Activated T-cell treated with anti-CD3 and anti-CD28 coated beads for 4 hours (primary cell): Measurements from ENCODE around the gene CFAP43.

Source experiments
- DNase-seq: peaks from one replicate; pipeline ENCODE4 v3.0.0-alpha.2; 2020

CFAP43 gene

DNA sequence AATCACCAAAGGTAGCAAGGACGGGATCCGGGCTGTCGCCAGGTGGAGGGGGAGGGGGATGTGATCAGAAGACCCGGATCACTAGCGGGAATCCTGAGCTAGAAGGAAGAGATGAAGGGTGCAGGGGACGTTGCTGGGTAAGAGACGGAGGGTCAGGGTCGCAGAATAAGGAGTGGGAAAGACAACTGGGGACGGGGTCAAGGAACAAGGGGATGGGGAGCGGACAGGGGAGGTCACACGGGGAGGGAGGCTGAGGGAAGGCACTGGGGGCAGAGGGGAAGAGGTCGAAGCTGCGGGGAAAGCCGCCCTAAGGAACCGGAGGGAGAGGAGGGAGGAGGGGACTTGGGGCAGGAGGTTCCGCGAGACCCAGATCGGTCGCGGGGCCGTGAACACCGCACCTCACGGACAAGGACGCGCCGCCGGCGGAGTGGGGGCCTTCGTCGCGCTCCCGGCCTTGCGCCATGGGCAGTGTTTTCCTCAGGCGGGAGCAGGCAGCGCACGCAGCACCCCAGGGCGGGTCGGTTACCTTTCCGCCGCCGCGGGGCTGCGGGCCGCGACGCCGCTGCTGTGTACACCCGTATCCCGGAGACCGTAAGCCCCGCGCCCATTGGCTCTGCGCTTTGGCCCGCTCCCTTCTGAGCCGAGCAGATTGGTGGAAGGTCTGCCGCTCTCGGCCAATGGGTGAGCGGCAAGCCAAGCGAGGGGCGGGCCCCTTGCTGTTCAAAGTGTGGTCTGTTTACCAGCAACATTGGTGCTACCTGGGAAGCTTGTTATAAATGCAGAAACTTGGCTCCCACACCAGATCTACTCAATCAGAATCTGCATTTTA lies at the start of gene CFAP43:
Gene CFAP43, minus strand, starts transcription at position 581 of the 829 bp plus-strand sequence. Its CDS starts 118 bp downstream, at position 463.
- DNase-seq, result peak; percentile 99

DNA sequence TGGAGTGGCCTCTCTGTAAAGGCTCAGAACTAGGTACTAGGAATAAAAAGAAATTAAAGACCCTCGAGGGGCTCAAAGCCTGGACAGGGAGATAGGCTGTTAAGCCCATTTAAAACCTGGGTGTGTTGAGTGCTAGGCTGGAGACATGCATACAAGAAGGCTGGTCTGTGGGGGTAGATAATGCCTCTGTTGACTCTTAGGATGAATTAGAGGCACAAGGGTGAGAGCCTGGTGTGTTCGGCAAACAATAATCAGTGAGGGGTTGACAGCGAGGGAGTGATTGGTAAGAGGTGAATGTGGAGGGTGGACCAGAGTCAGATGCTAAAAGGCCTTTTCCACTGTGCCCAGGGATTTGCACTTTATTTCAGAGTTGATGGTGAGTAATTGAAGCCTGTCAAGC lies 49.5 kb upstream of the CFAP43 start:
- DNase-seq, result no peak

- no peak for DNase-seq
These were observed 47.5 kb upstream of the CFAP43 start for GRCh38 chr10:104279550-104280259.

DNA sequence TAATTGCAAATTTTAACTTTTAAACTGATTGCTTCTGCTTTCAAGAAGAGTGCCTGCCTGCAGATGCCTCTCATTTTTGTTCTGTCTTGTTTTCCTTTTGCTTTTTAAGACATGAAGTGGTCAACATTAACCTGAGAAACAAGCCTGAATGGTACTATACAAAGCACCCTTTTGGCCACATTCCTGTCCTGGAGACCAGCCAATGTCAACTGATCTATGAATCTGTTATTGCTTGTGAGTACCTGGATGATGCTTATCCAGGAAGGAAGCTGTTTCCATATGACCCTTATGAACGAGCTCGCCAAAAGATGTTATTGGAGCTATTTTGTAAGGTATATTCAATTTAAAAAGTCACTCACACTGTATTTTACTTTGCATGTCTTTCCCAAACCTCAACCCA lies 45.6 kb upstream of the CFAP43 start:
- DNase-seq, result no peak

GRCh38 chr10:104276192-104276591 lies 44.0 kb upstream of the CFAP43 start:
- DNase-seq, result no peak

DNA sequence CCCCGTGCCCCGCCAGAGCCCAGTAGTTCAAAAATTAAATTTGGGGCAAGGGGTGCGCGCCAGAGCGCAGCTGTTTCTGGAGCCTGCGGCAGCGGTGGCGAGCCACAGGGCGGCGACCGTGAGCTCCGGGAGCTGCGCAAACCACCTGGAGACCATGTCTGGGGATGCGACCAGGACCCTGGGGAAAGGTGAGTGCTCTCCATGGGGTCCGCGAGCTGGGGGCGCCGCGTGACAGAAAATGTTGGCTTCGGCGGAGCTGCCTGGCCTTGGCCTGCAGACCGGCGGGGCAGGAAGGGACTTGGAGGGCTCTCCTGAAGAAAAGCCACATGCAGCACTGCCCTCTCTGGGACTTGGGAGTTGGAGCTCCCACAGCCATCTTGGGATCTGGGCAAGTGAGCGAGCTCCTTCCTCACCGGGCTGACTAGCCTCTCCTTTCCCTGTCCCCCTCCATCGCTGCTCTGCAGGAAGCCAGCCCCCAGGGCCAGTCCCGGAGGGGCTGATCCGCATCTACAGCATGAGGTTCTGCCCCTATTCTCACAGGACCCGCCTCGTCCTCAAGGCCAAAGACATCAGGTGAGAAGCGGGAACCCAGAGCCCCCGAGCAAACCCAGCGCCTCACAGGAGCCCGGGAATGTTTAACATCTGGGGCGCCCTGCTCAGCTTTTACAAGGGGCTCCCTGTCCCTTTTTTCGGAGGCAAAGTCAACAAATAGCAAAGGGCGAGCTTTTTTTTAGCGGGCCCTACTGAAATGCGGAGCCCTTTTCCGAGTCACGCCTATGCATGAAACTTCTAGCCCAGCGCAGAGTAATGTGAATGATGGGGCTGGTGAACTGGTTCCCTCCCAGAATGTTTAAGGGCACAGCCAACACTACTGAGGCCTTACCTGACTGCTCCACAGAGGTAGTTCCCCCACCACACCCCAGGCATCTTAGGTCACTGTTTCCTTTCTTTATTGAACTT lies 42.9 kb upstream of the CFAP43 start:
- DNase-seq, result peak; percentile 30

GRCh38 chr10:104273899-104274575 lies 41.9 kb upstream of the CFAP43 start:
- no peak for DNase-seq

- DNase-seq, result no peak
These were observed 41.1 kb upstream of the CFAP43 start for GRCh38 chr10:104273286-104273685.

GRCh38 chr10:104268713-104269645 lies 36.8 kb upstream of the CFAP43 start, which contains the start of gene GSTO2:
Gene GSTO2 (plus strand): TSS chr10:104269184. CDS start chr10:104274916, 5,732 bp downstream.
- peak; percentile 91 for DNase-seq

- DNase-seq, result no peak
These were observed 36.2 kb upstream of the CFAP43 start for GRCh38 chr10:104268405-104268712.

DNA sequence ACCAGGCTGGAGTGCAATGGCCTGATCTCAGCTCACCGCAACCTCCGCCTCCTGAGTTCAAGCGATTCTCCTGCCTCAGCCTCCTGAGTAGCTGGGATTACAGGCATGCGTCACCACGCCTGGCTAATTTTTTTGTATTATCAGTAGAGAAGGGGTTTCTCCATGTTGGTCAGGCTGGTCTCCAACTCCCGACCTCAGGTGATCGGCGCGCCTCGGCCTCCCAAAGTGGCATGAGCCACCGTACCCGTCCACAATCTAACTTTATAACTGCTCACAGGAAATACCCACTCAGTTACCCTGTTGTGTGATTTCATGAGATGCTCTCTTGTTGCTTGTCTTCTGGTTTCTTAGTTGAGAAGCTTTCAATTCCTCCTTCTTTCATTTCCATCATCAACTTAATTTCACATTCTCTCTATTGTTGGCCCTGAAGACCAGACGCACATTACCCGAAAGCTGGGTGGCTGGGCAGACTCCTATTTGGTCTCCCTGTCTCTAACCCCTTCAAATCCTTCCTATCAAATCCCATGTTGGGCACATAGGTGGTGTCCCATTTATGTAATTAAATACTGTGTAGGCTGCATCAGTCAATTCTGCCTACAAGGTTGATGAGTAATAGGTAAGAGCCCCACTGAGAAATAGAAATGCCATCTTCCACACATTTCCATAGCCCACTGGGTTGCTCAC lies 35.7 kb upstream of the CFAP43 start:
- DNase-seq, result no peak

GRCh38 chr10:104264783-104265182 lies 32.6 kb upstream of the CFAP43 start:
- DNase-seq, result no peak

DNA sequence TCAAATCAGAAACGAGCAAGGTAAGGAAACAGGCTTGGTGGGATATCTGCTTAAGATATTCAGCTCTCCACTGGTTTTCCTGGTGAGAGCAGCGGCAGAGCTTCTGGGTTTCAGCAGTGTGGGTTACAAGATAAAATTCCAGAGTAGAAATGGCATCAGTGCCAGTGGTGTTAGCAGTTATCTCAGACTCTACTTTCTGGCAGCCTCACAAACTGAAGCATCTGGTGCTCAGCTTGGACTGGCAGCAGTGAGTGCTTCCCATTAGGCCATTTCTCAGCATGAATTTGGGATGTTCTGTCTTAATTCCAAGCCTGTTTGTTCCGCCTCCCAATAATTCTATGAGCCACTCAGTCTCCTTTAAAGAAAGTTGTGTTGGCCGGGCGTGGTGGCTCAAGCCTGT lies 29.9 kb upstream of the CFAP43 start:
- DNase-seq, result no peak

GRCh38 chr10:104260775-104261115 lies 28.6 kb upstream of the CFAP43 start:
- no peak for DNase-seq

DNA sequence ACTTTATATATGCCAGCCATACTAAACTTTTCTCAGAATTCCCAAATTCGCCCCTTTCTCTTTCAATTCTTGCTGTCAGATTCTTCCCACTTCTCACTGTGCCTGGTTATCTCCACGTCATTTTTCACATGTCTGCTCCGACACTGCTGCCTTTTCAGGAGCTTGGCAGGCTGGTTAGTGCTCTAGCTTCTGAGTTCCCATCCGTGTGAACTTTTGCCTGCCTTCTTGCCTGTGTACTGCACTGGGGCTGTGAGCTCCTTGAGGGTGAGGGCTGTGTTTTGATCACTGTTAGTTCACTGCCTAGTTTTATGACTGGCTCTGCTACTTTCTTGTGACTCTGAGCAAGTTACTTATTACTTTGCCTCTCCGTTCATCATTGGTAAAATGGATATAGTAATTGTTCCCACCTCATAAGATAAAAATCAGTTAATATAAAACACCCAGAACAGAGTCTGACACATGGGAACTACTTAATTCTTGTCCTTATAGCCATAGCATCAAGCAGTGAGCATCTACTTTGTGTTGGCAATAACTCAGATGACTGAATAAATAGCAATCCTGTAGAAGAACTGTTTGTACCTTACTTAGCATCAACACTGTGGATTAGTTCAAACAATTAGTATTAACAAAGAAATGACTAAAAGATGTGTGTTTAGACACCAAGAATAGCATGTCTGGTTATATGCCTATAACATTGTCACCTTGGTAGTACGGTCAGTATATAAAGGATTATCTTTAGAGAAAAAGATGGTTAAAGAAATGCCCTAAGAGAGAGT lies 28.0 kb upstream of the CFAP43 start:
- DNase-seq, result no peak

DNA sequence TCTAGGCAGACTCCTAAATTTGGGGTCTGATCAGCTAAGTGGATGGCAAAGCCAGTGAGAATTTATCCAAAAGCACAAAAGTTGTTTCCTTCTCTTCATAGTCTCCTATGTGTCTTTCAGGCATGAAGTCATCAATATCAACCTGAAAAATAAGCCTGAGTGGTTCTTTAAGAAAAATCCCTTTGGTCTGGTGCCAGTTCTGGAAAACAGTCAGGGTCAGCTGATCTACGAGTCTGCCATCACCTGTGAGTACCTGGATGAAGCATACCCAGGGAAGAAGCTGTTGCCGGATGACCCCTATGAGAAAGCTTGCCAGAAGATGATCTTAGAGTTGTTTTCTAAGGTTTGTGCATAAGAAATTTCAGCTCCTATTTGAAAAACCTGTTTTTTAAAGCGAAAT lies 27.3 kb upstream of the CFAP43 start:
- DNase-seq, result no peak

GRCh38 chr10:104258209-104258608 lies 26.0 kb upstream of the CFAP43 start:
- DNase-seq, result no peak

GRCh38 chr10:104257235-104257634 lies 25.1 kb upstream of the CFAP43 start:
- DNase-seq, result no peak

DNA sequence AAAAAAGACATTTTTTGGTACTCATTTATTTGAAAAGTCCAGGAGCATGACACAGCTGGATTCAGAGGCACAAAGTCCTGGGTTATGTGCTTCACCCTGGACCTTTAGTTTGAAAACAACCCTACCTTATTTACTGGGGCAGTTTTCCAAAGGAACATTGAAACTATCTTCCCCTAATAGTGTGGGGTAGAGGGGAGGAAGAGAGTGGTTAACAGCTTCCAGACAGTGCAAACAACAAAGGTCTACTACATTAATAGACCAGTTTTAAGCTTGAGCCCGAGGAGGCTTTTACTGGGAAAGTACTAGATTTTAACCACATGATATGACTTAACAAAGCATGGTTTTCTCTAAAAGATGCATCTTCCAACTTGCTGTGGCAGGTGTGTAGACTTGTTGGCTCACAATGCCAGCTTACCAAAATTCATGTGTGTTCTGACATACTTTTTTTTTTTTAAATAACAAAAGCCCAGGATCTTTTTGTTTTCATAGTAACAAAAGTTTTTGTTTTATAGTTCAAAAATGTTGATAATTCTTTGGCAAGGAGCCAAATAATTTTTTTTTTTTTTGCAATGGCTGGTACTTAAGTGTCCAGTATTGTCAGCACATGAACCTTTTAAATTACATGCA lies 24.3 kb upstream of the CFAP43 start:
- no peak for DNase-seq
